ENCODE data around the gene TRIM14. TPM values are rescaled to one million over a fixed set of nuclear protein-coding genes. Genes with fewer than 3 reads are reported as not detected.
A peak's percentile ranks its signal among the peaks of the same experiment; 100 is the strongest.

Gene TRIM14
- 11.3 TPM for polyA plus RNA-seq (2013, experiment 1 of 2)
- polyA plus RNA-seq (2013, experiment 2 of 2), result 12.0 TPM

- Histone ChIP-seq H3K27me3 (ENCODE audit: insufficient read depth, low read length) (no peaks in the 10 kb centered on the region; the same call in 1 of the 2 replicates), H3K9ac (ENCODE audit: low read depth, low read length) (peak within 1 kb of the TSS; percentile 29; the same call in 1 of the 2 replicates), H3K27ac (ENCODE audit: low read depth, low read length) (no peak within 1 kb of the TSS; the same call in 1 of the 2 replicates), H3K9me3 (ENCODE audit: insufficient read depth, low read depth, low read length) (no peaks in the 10 kb centered on the region), H3K4me1 (ENCODE audit: insufficient read depth, low read length) (no peaks in the 10 kb centered on the region), H3K4me3 (ENCODE audit: low read length) (peak within 1 kb of the TSS; percentile 60), H3K36me3 (ENCODE audit: insufficient read depth, low read length) (no peaks in the 10 kb centered on the region)
- WGBS, result 4% methylated on average over 71 of the region's 71 CpGs
Measured at GRCh38 chr9:98118640-98119601, at the start of gene TRIM14. Gene TRIM14 (minus strand): TSS chr9:98119222. CDS start chr9:98119188, 34 bp downstream.

DNA sequence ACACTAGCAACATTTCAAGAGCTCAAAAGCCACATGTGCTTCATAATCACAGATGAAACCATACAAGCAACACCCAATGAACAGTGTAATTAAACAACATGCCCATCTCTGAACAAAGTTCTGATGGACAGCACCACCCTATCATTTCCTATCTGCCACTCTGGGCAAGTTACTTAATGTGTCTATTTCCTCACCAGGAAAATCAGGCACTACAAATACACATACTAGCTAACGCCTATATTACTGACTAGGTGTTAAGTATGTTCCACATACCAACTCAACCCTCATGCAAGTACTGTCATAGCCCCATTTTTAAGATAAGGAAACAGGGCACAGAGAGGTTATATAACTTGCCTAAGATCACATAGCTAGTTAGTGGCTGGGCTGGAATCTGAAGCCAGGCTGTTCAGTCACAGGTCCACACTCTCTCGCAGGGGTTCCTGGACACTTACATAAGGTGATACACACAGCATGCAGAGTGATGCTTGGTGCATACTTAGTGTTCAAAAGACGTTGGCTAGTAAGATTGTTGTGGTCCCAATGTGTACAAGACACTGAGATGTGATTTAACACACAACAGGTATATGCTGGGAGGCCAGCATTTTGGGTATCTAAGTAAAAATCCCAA, 49.2 kb upstream of the TRIM14 start:
- WGBS, result 75% methylated on average over 3 of the region's 3 CpGs
- no peaks in the 10 kb centered on the region for H3K36me3 ChIP-seq (ENCODE audit: insufficient read depth, low read length)

DNA sequence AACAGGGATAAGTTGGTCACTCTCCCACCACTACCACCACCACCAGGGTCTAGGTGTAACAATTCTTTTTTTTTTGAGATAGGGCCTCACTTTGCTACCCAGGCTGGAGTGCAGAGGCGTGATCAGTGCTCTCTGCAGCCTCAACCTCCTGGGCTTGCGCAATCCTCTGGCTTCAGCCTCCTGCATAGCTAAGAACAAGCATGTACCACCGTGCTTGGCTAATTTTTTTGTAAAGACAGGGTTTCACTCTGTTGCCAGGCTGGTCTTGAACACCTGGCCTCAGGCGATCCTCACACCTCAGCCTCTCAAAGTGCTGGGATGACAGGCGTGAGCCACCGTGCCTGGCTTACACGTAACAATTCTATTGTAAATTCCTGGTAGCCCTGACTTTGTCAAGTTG, 45.9 kb upstream of the TRIM14 start:
- H3K36me3 ChIP-seq (ENCODE audit: insufficient read depth, low read length), result no peaks in the 10 kb centered on the region
- no peak overlapping the region for H3K4me3 ChIP-seq (ENCODE audit: low read length)
- H3K9ac ChIP-seq (ENCODE audit: low read depth, low read length), result no peak overlapping the region
- WGBS, result 89% methylated on average over 7 of the region's 7 CpGs
- peaks cover 16% of the 10 kb centered on the region for H3K4me1 ChIP-seq (ENCODE audit: insufficient read depth, low read length)
- H3K9me3 ChIP-seq (ENCODE audit: insufficient read depth, low read depth, low read length), result no peaks in the 10 kb centered on the region
- H3K27me3 ChIP-seq (ENCODE audit: insufficient read depth, low read length), result no peaks in the 10 kb centered on the region
- no peak overlapping the region for H3K27ac ChIP-seq (ENCODE audit: low read depth, low read length)

More for the DNA sequence above, 49.2 kb upstream of the TRIM14 start:
- Histone ChIP-seq H3K27me3 (ENCODE audit: insufficient read depth, low read length) (no peaks in the 10 kb centered on the region), H3K27ac (ENCODE audit: low read depth, low read length) (no peak overlapping the region), H3K4me3 (ENCODE audit: low read length) (no peak overlapping the region), H3K9ac (ENCODE audit: low read depth, low read length) (no peak overlapping the region), H3K4me1 (ENCODE audit: insufficient read depth, low read length) (peaks cover 37% of the 10 kb centered on the region), H3K9me3 (ENCODE audit: insufficient read depth, low read depth, low read length) (no peaks in the 10 kb centered on the region)

GRCh38 chr9:98162613-98163012, 43.6 kb upstream of the TRIM14 start:
- Histone ChIP-seq H3K27ac (ENCODE audit: low read depth, low read length) (no peak overlapping the region), H3K27me3 (ENCODE audit: insufficient read depth, low read length) (no peaks in the 10 kb centered on the region)
- WGBS, result 96% methylated on average over 12 of the region's 12 CpGs

DNA sequence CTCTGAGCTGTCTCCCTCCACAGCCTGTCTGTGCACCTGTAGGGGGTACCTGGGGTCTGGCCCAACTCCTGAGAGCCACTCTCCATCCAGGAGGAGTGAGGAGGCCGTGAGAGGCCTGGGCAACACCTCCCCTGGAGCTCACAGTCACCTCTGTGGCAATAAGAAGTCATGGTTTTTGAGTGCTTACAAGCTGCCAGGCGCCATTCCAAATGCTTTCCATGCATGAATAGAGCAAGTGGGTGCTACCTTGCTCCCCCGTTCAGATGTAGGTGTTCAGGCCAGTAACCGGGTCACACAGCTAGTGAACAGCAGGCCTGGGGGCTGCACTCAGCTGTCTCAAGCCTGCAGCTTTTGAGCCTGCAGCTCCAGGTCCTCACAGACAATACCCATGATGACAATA, 42.8 kb upstream of the TRIM14 start:
- H3K4me1 ChIP-seq (ENCODE audit: insufficient read depth, low read length), result no peaks in the 10 kb centered on the region
- no peak overlapping the region for H3K4me3 ChIP-seq (ENCODE audit: low read length)
- 93% methylated on average over 4 of the region's 4 CpGs for WGBS
- H3K36me3 ChIP-seq (ENCODE audit: insufficient read depth, low read length), result peaks cover 7% of the 10 kb centered on the region; the same call in 1 of the 2 replicates
- H3K9ac ChIP-seq (ENCODE audit: low read depth, low read length), result no peak overlapping the region
- H3K27ac ChIP-seq (ENCODE audit: low read depth, low read length), result no peak overlapping the region
- H3K9me3 ChIP-seq (ENCODE audit: insufficient read depth, low read depth, low read length), result no peaks in the 10 kb centered on the region
- no peaks in the 10 kb centered on the region for H3K27me3 ChIP-seq (ENCODE audit: insufficient read depth, low read length)

More at GRCh38 chr9:98162613-98163012, 43.6 kb upstream of the TRIM14 start:
- no peaks in the 10 kb centered on the region for H3K4me1 ChIP-seq (ENCODE audit: insufficient read depth, low read length)
- no peak overlapping the region for H3K4me3 ChIP-seq (ENCODE audit: low read length)
- no peak overlapping the region for H3K9ac ChIP-seq (ENCODE audit: low read depth, low read length)
- no peaks in the 10 kb centered on the region for H3K36me3 ChIP-seq (ENCODE audit: insufficient read depth, low read length)
- H3K9me3 ChIP-seq (ENCODE audit: insufficient read depth, low read depth, low read length), result no peaks in the 10 kb centered on the region

DNA sequence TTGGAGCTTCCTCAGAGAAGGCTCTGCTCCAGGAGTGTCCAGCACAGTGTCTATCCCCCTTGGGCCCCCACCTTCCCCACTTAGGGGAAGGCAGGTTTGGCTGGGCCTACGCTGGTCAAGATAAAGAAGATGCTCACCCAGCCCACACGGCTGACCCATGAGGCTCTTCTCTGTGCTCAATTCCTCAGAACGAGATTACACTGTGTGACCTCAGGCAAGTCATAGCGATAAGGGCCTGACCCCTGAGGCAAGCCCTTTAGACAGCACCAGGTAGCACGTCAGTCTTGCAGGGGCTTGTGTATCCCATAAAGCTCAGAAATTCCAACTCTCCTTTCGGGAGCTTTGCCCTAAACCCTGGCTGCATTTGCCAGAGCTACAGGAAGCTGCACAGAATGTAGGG, 40.8 kb upstream of the TRIM14 start:
- no peak overlapping the region for H3K9ac ChIP-seq (ENCODE audit: low read depth, low read length)
- H3K4me3 ChIP-seq (ENCODE audit: low read length), result no peak overlapping the region
- no peak overlapping the region for H3K27ac ChIP-seq (ENCODE audit: low read depth, low read length)
- H3K36me3 ChIP-seq (ENCODE audit: insufficient read depth, low read length), result peaks cover 14% of the 10 kb centered on the region
- 90% methylated on average over 6 of the region's 6 CpGs for WGBS
- no peaks in the 10 kb centered on the region for H3K4me1 ChIP-seq (ENCODE audit: insufficient read depth, low read length)
- no peaks in the 10 kb centered on the region for H3K9me3 ChIP-seq (ENCODE audit: insufficient read depth, low read depth, low read length)
- H3K27me3 ChIP-seq (ENCODE audit: insufficient read depth, low read length), result no peaks in the 10 kb centered on the region

- no peak overlapping the region for H3K9ac ChIP-seq (ENCODE audit: low read depth, low read length)
- H3K4me3 ChIP-seq (ENCODE audit: low read length), result no peak overlapping the region
- no peaks in the 10 kb centered on the region for H3K4me1 ChIP-seq (ENCODE audit: insufficient read depth, low read length)
- H3K9me3 ChIP-seq (ENCODE audit: insufficient read depth, low read depth, low read length), result no peaks in the 10 kb centered on the region
- 92% methylated on average over 5 of the region's 5 CpGs for WGBS
- peaks cover 19% of the 10 kb centered on the region for H3K36me3 ChIP-seq (ENCODE audit: insufficient read depth, low read length)
- H3K27me3 ChIP-seq (ENCODE audit: insufficient read depth, low read length), result no peaks in the 10 kb centered on the region
- H3K27ac ChIP-seq (ENCODE audit: low read depth, low read length), result no peak overlapping the region
Measured at GRCh38 chr9:98159301-98159700, 40.3 kb upstream of the TRIM14 start.

DNA sequence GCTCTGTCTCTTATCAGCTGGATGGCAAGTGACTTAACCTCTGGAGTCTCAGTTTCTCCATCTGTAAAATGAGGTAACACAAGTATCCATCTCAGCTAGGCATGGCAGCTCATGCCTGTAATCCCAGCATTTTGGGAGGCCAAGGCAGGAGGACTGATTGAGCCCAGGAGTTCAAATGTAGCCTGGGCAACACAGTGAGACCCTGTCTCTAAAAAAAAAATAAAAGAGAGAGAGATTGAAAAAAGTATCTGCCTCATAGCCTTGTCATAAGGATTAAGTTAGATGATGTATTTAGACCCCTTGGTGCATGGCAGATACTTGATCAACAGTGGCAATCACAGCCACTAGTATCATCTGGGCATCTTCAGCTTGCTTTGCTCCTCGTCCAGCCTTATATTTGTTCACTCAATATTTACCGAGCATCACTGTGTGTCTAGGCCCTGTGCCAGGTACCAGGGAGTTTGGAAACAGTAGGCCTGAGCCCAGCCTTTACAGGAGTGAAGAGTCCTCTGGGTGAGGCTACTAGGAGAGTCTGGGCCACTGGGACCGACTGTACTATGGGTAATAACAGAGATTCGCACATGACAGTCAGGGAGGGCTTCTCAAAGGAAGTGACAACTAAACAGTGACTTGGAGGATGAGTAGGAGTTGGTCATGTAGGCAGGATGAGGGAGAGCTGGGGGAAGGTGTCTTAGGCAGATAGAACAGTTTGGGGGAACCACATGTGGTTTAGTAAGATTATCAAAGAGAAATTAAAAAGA, 39.2 kb upstream of the TRIM14 start:
- Histone ChIP-seq H3K4me3 (ENCODE audit: low read length) (no peak overlapping the region), H3K27me3 (ENCODE audit: insufficient read depth, low read length) (no peaks in the 10 kb centered on the region), H3K9ac (ENCODE audit: low read depth, low read length) (no peak overlapping the region), H3K9me3 (ENCODE audit: insufficient read depth, low read depth, low read length) (no peaks in the 10 kb centered on the region), H3K36me3 (ENCODE audit: insufficient read depth, low read length) (peaks cover 25% of the 10 kb centered on the region), H3K27ac (ENCODE audit: low read depth, low read length) (no peak overlapping the region), H3K4me1 (ENCODE audit: insufficient read depth, low read length) (no peaks in the 10 kb centered on the region)
- WGBS, result 93% methylated on average over 4 of the region's 4 CpGs

GRCh38 chr9:98157372-98157771, 38.4 kb upstream of the TRIM14 start:
- Histone ChIP-seq H3K27me3 (ENCODE audit: insufficient read depth, low read length) (no peaks in the 10 kb centered on the region), H3K4me1 (ENCODE audit: insufficient read depth, low read length) (no peaks in the 10 kb centered on the region), H3K4me3 (ENCODE audit: low read length) (no peak overlapping the region), H3K9ac (ENCODE audit: low read depth, low read length) (no peak overlapping the region), H3K27ac (ENCODE audit: low read depth, low read length) (no peak overlapping the region), H3K36me3 (ENCODE audit: insufficient read depth, low read length) (peaks cover 32% of the 10 kb centered on the region), H3K9me3 (ENCODE audit: insufficient read depth, low read depth, low read length) (no peaks in the 10 kb centered on the region)
- 95% methylated on average over 10 of the region's 10 CpGs for WGBS

- Histone ChIP-seq H3K9me3 (ENCODE audit: insufficient read depth, low read depth, low read length) (no peaks in the 10 kb centered on the region), H3K4me1 (ENCODE audit: insufficient read depth, low read length) (no peaks in the 10 kb centered on the region), H3K27me3 (ENCODE audit: insufficient read depth, low read length) (no peaks in the 10 kb centered on the region), H3K27ac (ENCODE audit: low read depth, low read length) (no peak overlapping the region), H3K4me3 (ENCODE audit: low read length) (no peak overlapping the region), H3K9ac (ENCODE audit: low read depth, low read length) (no peak overlapping the region), H3K36me3 (ENCODE audit: insufficient read depth, low read length) (peaks cover 32% of the 10 kb centered on the region)
- WGBS, result 95% methylated on average over 2 of the region's 2 CpGs
Measured at GRCh38 chr9:98154678-98155077, 35.7 kb upstream of the TRIM14 start.

GRCh38 chr9:98152526-98152925, 33.5 kb upstream of the TRIM14 start:
- no peak overlapping the region for H3K4me3 ChIP-seq (ENCODE audit: low read length)
- H3K27ac ChIP-seq (ENCODE audit: low read depth, low read length), result no peak overlapping the region
- H3K27me3 ChIP-seq (ENCODE audit: insufficient read depth, low read length), result no peaks in the 10 kb centered on the region
- H3K9ac ChIP-seq (ENCODE audit: low read depth, low read length), result no peak overlapping the region
- H3K9me3 ChIP-seq (ENCODE audit: insufficient read depth, low read depth, low read length), result no peaks in the 10 kb centered on the region
- peaks cover 38% of the 10 kb centered on the region for H3K36me3 ChIP-seq (ENCODE audit: insufficient read depth, low read length)
- no peaks in the 10 kb centered on the region for H3K4me1 ChIP-seq (ENCODE audit: insufficient read depth, low read length)
